Erythroblast (primary cell): Measurements from ENCODE around the gene ZNRF2.
"Not testable (repeated sequence)": the region's sequence is repeated elsewhere in the genome, so short reads cannot be mapped to it uniquely, and the experiment has no call there.

Source experiments
- DNase-seq, 2 experiments: peaks; one replicate each; lab custom pipeline; 2025; lab: John Stamatoyannopoulos, UW
- GATA1 ChIP-seq: IDR thresholded peaks from 2 replicates; pipeline ENCODE4 v1.6.1; 2011; ENCODE audit warnings: low read depth, mild to moderate bottlenecking, control low read depth, low read length, moderate library complexity
- POLR2A ChIP-seq: IDR thresholded peaks from 2 replicates; pipeline ENCODE4 v1.6.1; 2011; ENCODE audit warnings: mild to moderate bottlenecking, low read length

ZNRF2 gene

GRCh38 chr7:30365621-30366020, 81.2 kb downstream of the ZNRF2 start:
- TF ChIP-seq POLR2A (no peak), GATA1 (no peak)
- no peak for DNase-seq

- TF ChIP-seq POLR2A: no peak
- TF ChIP-seq GATA1: no peak
- DNase-seq: no peak
Measured at GRCh38 chr7:30366606-30367005, 82.2 kb downstream of the ZNRF2 start.

GRCh38 chr7:30367561-30367960, 83.2 kb downstream of the ZNRF2 start:
- no peak for TF ChIP-seq POLR2A
- TF ChIP-seq GATA1: no peak
- no peak for DNase-seq

- DNase-seq: no peak
- TF ChIP-seq GATA1 (no peak), POLR2A (no peak)
Measured at GRCh38 chr7:30369879-30370278, 85.5 kb downstream of the ZNRF2 start.

- no peak for DNase-seq
- TF ChIP-seq GATA1 (no peak), POLR2A (no peak)
Measured at GRCh38 chr7:30371321-30371720, 86.9 kb downstream of the ZNRF2 start.

GRCh38 chr7:30378275-30378674, 93.9 kb downstream of the ZNRF2 start:
- TF ChIP-seq POLR2A: no peak
- TF ChIP-seq GATA1: no peak
- DNase-seq: no peak

GRCh38 chr7:30379131-30379530, 94.7 kb downstream of the ZNRF2 start:
- no peak for TF ChIP-seq GATA1
- no peak for DNase-seq

GRCh38 chr7:30379741-30380140, 95.3 kb downstream of the ZNRF2 start:
- no peak for DNase-seq
- no peak for TF ChIP-seq POLR2A
- no peak for TF ChIP-seq GATA1

GRCh38 chr7:30380294-30380693, 95.9 kb downstream of the ZNRF2 start:
- TF ChIP-seq POLR2A (no peak), GATA1 (no peak)
- no peak for DNase-seq

- DNase-seq: not testable (repeated sequence)
Measured at GRCh38 chr7:30380824-30381223, 96.4 kb downstream of the ZNRF2 start.

- DNase-seq: no peak
- TF ChIP-seq POLR2A: no peak
- no peak for TF ChIP-seq GATA1
Measured at GRCh38 chr7:30382607-30383006, 98.2 kb downstream of the ZNRF2 start.

- no peak for DNase-seq
Measured at GRCh38 chr7:30389791-30390190, 105.4 kb downstream of the ZNRF2 start.

GRCh38 chr7:30390736-30391636, 106.6 kb downstream of the ZNRF2 start:
- no peak for DNase-seq
- TF ChIP-seq GATA1 (no peak), POLR2A (no peak)

More at GRCh38 chr7:30389791-30390190, 105.4 kb downstream of the ZNRF2 start:
- TF ChIP-seq GATA1: no peak
- TF ChIP-seq POLR2A: no peak

GRCh38 chr7:30391806-30392205, 107.4 kb downstream of the ZNRF2 start:
- TF ChIP-seq POLR2A (no peak), GATA1 (no peak)
- DNase-seq: no peak

GRCh38 chr7:30395676-30396075, 111.3 kb downstream of the ZNRF2 start:
- TF ChIP-seq GATA1 (no peak), POLR2A (no peak)
- DNase-seq: no peak
